ENCODE results near the gene GRK6. TPM values are rescaled to one million over a fixed set of nuclear protein-coding genes. Genes with fewer than 3 reads are reported as not detected.

Gene GRK6
- polyA plus RNA-seq, 1 experiment: 37.7 TPM

GRCh38 chr5:177390363-177391300 is 35.8 kb upstream of the GRK6 start:
- POLR2A ChIA-PET: no interaction called here
- Histone ChIP-seq H3K27me3 (ENCODE audit: control insufficient read depth, insufficient read depth, low read length) (peaks cover 11% of the 10 kb centered on the region), H3K36me3 (ENCODE audit: control insufficient read depth, insufficient read depth, low read length) (no peaks in the 10 kb centered on the region), H3K4me3 (ENCODE audit: low read depth, low read length) (no peak overlapping the region)
- DNase-seq (ENCODE audit: low read depth): no peak
- CTCF ChIA-PET: interaction anchor here (0.6 to 9.6 kb wide), 35 partner anchors 8 to 305 kb away, joined by 3 to 217 read pairs (median 4); partner anchors contain the start of genes DOK3, F12, GRK6 and PDLIM7
- TF ChIP-seq, protein P1, sequence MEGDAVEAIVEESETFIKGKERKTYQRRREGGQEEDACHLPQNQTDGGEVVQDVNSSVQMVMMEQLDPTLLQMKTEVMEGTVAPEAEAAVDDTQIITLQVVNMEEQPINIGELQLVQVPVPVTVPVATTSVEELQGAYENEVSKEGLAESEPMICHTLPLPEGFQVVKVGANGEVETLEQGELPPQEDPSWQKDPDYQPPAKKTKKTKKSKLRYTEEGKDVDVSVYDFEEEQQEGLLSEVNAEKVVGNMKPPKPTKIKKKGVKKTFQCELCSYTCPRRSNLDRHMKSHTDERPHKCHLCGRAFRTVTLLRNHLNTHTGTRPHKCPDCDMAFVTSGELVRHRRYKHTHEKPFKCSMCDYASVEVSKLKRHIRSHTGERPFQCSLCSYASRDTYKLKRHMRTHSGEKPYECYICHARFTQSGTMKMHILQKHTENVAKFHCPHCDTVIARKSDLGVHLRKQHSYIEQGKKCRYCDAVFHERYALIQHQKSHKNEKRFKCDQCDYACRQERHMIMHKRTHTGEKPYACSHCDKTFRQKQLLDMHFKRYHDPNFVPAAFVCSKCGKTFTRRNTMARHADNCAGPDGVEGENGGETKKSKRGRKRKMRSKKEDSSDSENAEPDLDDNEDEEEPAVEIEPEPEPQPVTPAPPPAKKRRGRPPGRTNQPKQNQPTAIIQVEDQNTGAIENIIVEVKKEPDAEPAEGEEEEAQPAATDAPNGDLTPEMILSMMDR (IDR thresholded peaks at IDR 0.05; ENCODE audit: insufficient read depth, low read depth, low read length): peak; percentile 95

DNA sequence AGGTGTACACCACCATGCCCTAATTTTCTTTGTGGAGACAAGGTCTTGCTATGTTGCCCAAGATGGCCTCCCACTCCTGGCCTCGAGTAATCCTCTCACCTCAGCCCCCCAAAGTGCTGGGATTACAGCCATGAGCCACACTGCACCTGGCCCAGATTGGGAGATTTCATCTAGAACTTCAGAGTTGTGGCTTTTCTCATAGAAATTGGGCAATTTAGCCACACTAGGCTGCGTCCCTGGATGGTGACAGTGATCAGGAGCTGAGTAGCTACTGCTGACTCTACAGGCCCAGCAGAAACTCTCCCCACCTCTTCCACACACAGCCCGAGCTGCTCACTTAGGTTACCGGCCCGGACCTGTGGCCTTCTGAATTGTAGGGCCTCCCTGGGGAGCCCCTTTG is 33.7 kb upstream of the GRK6 start:
- TF ChIP-seq, protein P1 (IDR thresholded peaks at IDR 0.05; ENCODE audit: insufficient read depth, low read depth, low read length): no peak
- Histone ChIP-seq H3K27me3 (ENCODE audit: control insufficient read depth, insufficient read depth, low read length) (peaks cover 7% of the 10 kb centered on the region), H3K36me3 (ENCODE audit: control insufficient read depth, insufficient read depth, low read length) (no peaks in the 10 kb centered on the region), H3K4me3 (ENCODE audit: low read depth, low read length) (no peak overlapping the region)
- ChIA-PET POLR2A (no interaction called here), CTCF (interaction anchor here (1.0 to 9.6 kb wide), 6 partner anchors 12 to 108 kb away, joined by 3 to 217 read pairs (median 10); partner anchors contain the start of genes F12, PFN3 and PRR7)
- no peak for DNase-seq (ENCODE audit: low read depth)

DNA sequence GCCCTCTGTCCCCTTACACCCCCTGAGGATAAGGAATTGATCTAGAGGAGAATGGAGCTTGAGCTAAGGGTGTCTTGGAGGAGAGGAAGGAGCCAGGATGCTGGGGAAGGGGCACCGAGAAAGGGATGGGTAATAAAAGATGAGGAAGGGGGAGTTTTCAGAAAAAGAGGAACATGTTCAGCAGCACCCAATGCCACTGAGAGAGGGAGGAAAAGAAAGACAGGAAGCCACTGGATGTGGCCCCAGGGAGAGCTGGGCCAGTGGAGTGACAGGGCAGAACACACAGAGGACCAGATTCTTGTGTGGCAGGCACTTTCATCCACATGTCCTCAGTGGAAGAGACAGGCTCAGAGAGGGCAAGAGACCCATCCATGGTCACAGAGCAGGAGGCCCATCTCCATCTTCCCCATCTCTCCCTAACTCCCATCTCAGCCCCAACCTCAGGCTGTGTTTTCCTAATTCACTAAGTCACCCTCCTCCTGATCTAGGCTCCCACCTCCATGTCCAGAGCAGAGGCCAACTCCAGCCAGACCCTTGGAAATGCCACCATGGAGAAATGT is 33.2 kb upstream of the GRK6 start:
- POLR2A ChIA-PET: no interaction called here
- DNase-seq (ENCODE audit: low read depth): no peak
- CTCF ChIA-PET: interaction anchor here (1.0 to 9.6 kb wide), 5 partner anchors 11 to 108 kb away, joined by 3 to 217 read pairs (median 16); partner anchors contain the start of genes F12, PFN3 and PRR7

GRCh38 chr5:177393990-177394389 is 32.5 kb upstream of the GRK6 start:
- CTCF ChIA-PET: interaction anchor here (0.7 to 9.6 kb wide), 6 partner anchors 11 to 107 kb away, joined by 3 to 217 read pairs (median 10); partner anchors contain the start of genes F12, PFN3 and PRR7
- H3K36me3 ChIP-seq (ENCODE audit: control insufficient read depth, insufficient read depth, low read length): no peaks in the 10 kb centered on the region
- peaks cover 10% of the 10 kb centered on the region for H3K27me3 ChIP-seq (ENCODE audit: control insufficient read depth, insufficient read depth, low read length)
- TF ChIP-seq, protein P1 (IDR thresholded peaks at IDR 0.05; ENCODE audit: insufficient read depth, low read depth, low read length): no peak
- DNase-seq (ENCODE audit: low read depth): no peak
- H3K4me3 ChIP-seq (ENCODE audit: low read depth, low read length): no peak overlapping the region
- POLR2A ChIA-PET: no interaction called here

More for the DNA sequence above, 33.2 kb upstream of the GRK6 start:
- Histone ChIP-seq H3K4me3 (ENCODE audit: low read depth, low read length) (no peak overlapping the region), H3K27me3 (ENCODE audit: control insufficient read depth, insufficient read depth, low read length) (peaks cover 7% of the 10 kb centered on the region), H3K36me3 (ENCODE audit: control insufficient read depth, insufficient read depth, low read length) (no peaks in the 10 kb centered on the region)
- TF ChIP-seq, protein P1 (IDR thresholded peaks at IDR 0.05; ENCODE audit: insufficient read depth, low read depth, low read length): no peak

- CTCF ChIA-PET: interaction anchor here (3.2 to 9.1 kb wide), 3 partner anchors 9 to 105 kb away, joined by 14 to 187 read pairs (median 16); partner anchors contain the start of genes F12 and PFN3
- Histone ChIP-seq H3K27me3 (ENCODE audit: control insufficient read depth, insufficient read depth, low read length) (peaks cover 25% of the 10 kb centered on the region), H3K4me3 (ENCODE audit: low read depth, low read length) (no peak overlapping the region), H3K36me3 (ENCODE audit: control insufficient read depth, insufficient read depth, low read length) (no peaks in the 10 kb centered on the region)
- TF ChIP-seq, protein P1 (IDR thresholded peaks at IDR 0.05; ENCODE audit: insufficient read depth, low read depth, low read length): no peak
- DNase-seq (ENCODE audit: low read depth): no peak
- POLR2A ChIA-PET: no interaction called here
Measured at GRCh38 chr5:177396078-177396477, 30.4 kb upstream of the GRK6 start.

All from BJ (cell line).